A549 (cell line): ENCODE results near the gene PRC1. TPM values are rescaled to one million over a fixed set of nuclear protein-coding genes. Genes with fewer than 3 reads are reported as not detected.

Experiments used
- ATAC-seq, 2 experiments: fragments of 200-7000 bp in 1 of 2; fragments of >200 bp in 1 of 2; cut with Nextera tagmentation in 1 of 2; cut with Tn5 transposase in 1 of 2; 3 replicates each; pipeline versions ENCODE4 v1.8.0 to v1.9.1; 2018 to 2020; ENCODE audit warnings: mild to moderate bottlenecking in 1 of 2, moderate library complexity in 1 of 2
- CTCF ChIA-PET: fragments of 300-600 bp; sonication (Branson Sonifier 250); formaldehyde crosslinking; extraction: SDS; loops from one replicate; lab custom pipeline; 2021; ENCODE audit warnings: antibody characterized with exemption, inconsistent platforms; lab: Yijun Ruan, JAX
- POLR2A ChIA-PET: fragments of 350-600 bp; formaldehyde crosslinking; extraction: SDS; loops from one replicate; lab custom pipeline; 2021; ENCODE audit warnings: antibody characterized with exemption, inconsistent platforms; lab: Yijun Ruan, JAX
- DNase-seq, 2 experiments: peaks; one replicate each; pipeline versions ENCODE4 v3.0.0 to v3.0.0-alpha.2; 2011 to 2016; ENCODE audit warnings: low read depth in 1 of 2, low spot score in 1 of 2
- FAIRE-seq: peaks from 2 replicates; lab custom pipeline; 2011; peaks lifted over from hg19 to GRCh38; lab: Jason Lieb, UNC
- H3K27ac ChIP-seq, 2 experiments: fragments of >200 bp; sonication (Bioruptor Twin); formaldehyde crosslinking; 3 replicates each; pipeline ENCODE4 v1.5.1; 2016 to 2017
- H3K4me1 ChIP-seq: fragments of >200 bp; sonication (Bioruptor Twin); formaldehyde crosslinking; 3 replicates; pipeline ENCODE4 v1.6.1; 2016
- H3K4me2 ChIP-seq: fragments of >200 bp; sonication (Bioruptor Twin); formaldehyde crosslinking; 3 replicates; pipeline ENCODE4 v1.6.1; 2016
- H3K4me3 ChIP-seq: fragments of >200 bp; sonication (Bioruptor Twin); formaldehyde crosslinking; 3 replicates; pipeline ENCODE4 v1.5.1; 2016
- H3K9me3 ChIP-seq: fragments of >200 bp; sonication (Bioruptor Twin); formaldehyde crosslinking; 3 replicates; pipeline ENCODE4 v1.6.1; 2016
- BHLHE40 ChIP-seq: IDR thresholded peaks from 2 replicates; pipeline ENCODE4 v1.6.1; 2012; ENCODE audit warnings: low read depth, low read length, inconsistent platforms
- CBX2 ChIP-seq: fragments of 200-600 bp; sonication (generic); IDR thresholded peaks from 2 replicates; pipeline ENCODE4 v1.6.1; 2016; ENCODE audit warnings: low read depth, mild to moderate bottlenecking, borderline replicate concordance
- CBX8 ChIP-seq: fragments of 200-600 bp; sonication (generic); IDR thresholded peaks from 2 replicates; pipeline ENCODE4 v1.6.1; 2016
- CHD4 ChIP-seq: fragments of 200-600 bp; sonication (generic); IDR thresholded peaks from 2 replicates; pipeline ENCODE4 v1.6.1; 2016; ENCODE audit warnings: antibody characterized with exemption, mild to moderate bottlenecking, borderline replicate concordance
- EHF ChIP-seq: fragments of 250-450 bp; sonication (Bioruptor Pico); IDR thresholded peaks from 2 replicates; pipeline ENCODE4 v1.5.0; 2020; ENCODE audit warnings: mild to moderate bottlenecking
- EHMT2 ChIP-seq: fragments of 200-600 bp; sonication (generic); IDR thresholded peaks from 2 replicates; pipeline ENCODE4 v1.6.1; 2016; ENCODE audit warnings: antibody characterized with exemption, low read depth, mild to moderate bottlenecking, moderate library complexity
- EP300 ChIP-seq, 2 experiments: fragments of >200 bp; sonication (Bioruptor Twin); formaldehyde crosslinking; IDR thresholded peaks; 2 replicates in 1 of 2; 3 replicates in 1 of 2; pipeline ENCODE4 v1.6.1; 2016 to 2017
- FOSB ChIP-seq: fragments of 250-450 bp; sonication (Bioruptor Pico); IDR thresholded peaks from 2 replicates; pipeline ENCODE4 v1.5.0; 2020; ENCODE audit warnings: mild to moderate bottlenecking, moderate library complexity
- FOSL2 ChIP-seq, 2 experiments: fragments of 450-650 bp in 1 of 2; fragments of >200 bp in 1 of 2; sonication (Bioruptor Twin) in 1 of 2; formaldehyde crosslinking; IDR thresholded peaks; 2 replicates each; pipeline versions ENCODE4 v1.5.0 to v1.6.1; 2016 to 2020; ENCODE audit warnings: mild to moderate bottlenecking in 1 of 2, moderate library complexity in 1 of 2
- HOXA7 ChIP-seq: fragments of 250-450 bp; sonication (Bioruptor Pico); IDR thresholded peaks from 2 replicates; pipeline ENCODE4 v1.5.0; 2020; ENCODE audit warnings: mild to moderate bottlenecking, moderate library complexity
- HOXB5 ChIP-seq: fragments of 250-450 bp; sonication (Bioruptor Pico); IDR thresholded peaks from 2 replicates; pipeline ENCODE4 v1.5.0; 2020; ENCODE audit warnings: mild to moderate bottlenecking, moderate library complexity
- JUNB ChIP-seq: fragments of >200 bp; sonication (Bioruptor Twin); formaldehyde crosslinking; IDR thresholded peaks from 2 replicates; pipeline ENCODE4 v1.6.1; 2016
- NFE2L2 ChIP-seq: fragments of 150-350 bp; conservative IDR thresholded peaks from 2 replicates; pipeline ENCODE4 v1.6.1; 2014; ENCODE audit warnings: low read length
- NPAS2 ChIP-seq: fragments of 250-450 bp; sonication (Bioruptor Pico); IDR thresholded peaks from 2 replicates; pipeline ENCODE4 v1.8.0; 2022; ENCODE audit warnings: mild to moderate bottlenecking, moderate library complexity, borderline replicate concordance
- NR3C1 ChIP-seq: fragments of >200 bp; sonication (Bioruptor Twin); formaldehyde crosslinking; IDR thresholded peaks from 3 replicates; pipeline ENCODE4 v1.6.1; 2017
- POLR2A ChIP-seq: IDR thresholded peaks from 2 replicates; pipeline ENCODE4 v1.6.1; 2012; ENCODE audit warnings: mild to moderate bottlenecking, low read length
- RAD21 ChIP-seq, 2 experiments: fragments of >200 bp in 1 of 2; sonication (Bioruptor Twin) in 1 of 2; formaldehyde crosslinking in 1 of 2; IDR thresholded peaks in 1 of 2; conservative IDR thresholded peaks in 1 of 2; 2 replicates in 1 of 2; 3 replicates in 1 of 2; pipeline ENCODE4 v1.6.1; 2012 to 2018; ENCODE audit warnings: inconsistent platforms in 1 of 2
- RARB ChIP-seq: fragments of 250-450 bp; sonication (Bioruptor Pico); IDR thresholded peaks from 2 replicates; pipeline ENCODE4 v1.8.0; 2021; ENCODE audit warnings: mild to moderate bottlenecking, moderate library complexity
- RCOR1 ChIP-seq: fragments of 150-350 bp; IDR thresholded peaks from 2 replicates; pipeline ENCODE4 v1.6.1; 2014; ENCODE audit warnings: antibody characterized with exemption, low read length, low read depth
- RFX5 ChIP-seq: fragments of 450-650 bp; IDR thresholded peaks from 2 replicates; pipeline ENCODE4 v1.7.1; 2014; ENCODE audit warnings: antibody characterized with exemption, mild to moderate bottlenecking, moderate library complexity
- SMC3 ChIP-seq: fragments of >200 bp; sonication (Bioruptor Twin); formaldehyde crosslinking; IDR thresholded peaks from 3 replicates; pipeline ENCODE4 v1.6.1; 2018; ENCODE audit warnings: inconsistent platforms
- SREBF2 ChIP-seq: fragments of 450-650 bp; IDR thresholded peaks from 2 replicates; pipeline ENCODE4 v1.6.1; 2014; ENCODE audit warnings: mild to moderate bottlenecking, moderate library complexity
- TP53 ChIP-seq: fragments of 250-450 bp; sonication (Bioruptor Pico); IDR thresholded peaks from 2 replicates; pipeline ENCODE4 v1.5.0; 2021; ENCODE audit warnings: mild to moderate bottlenecking, moderate library complexity
- ZC3H11A ChIP-seq: fragments of 450-650 bp; IDR thresholded peaks from 2 replicates; pipeline ENCODE4 v1.6.1; 2014; ENCODE audit warnings: antibody characterized with exemption, mild to moderate bottlenecking
- ZFP36 ChIP-seq: fragments of 450-650 bp; IDR thresholded peaks from 2 replicates; pipeline ENCODE4 v1.6.1; 2014; ENCODE audit warnings: borderline replicate concordance; ENCODE audit not compliant: partially characterized antibody
- ZNF302 ChIP-seq: fragments of 250-450 bp; sonication (Bioruptor Pico); IDR thresholded peaks from 2 replicates; pipeline ENCODE4 v1.9.0; 2021; ENCODE audit warnings: inconsistent platforms, mild to moderate bottlenecking, moderate library complexity
- ZSCAN20 ChIP-seq: fragments of 250-450 bp; sonication (Bioruptor Pico); IDR thresholded peaks from 2 replicates; pipeline ENCODE4 v1.8.0; 2022; ENCODE audit warnings: mild to moderate bottlenecking, moderate library complexity
- WGBS: methylation state at CpG from one replicate; pipeline ENCODE4 v1.1.6; 2017; ENCODE audit errors: missing lambda C conversion rate; 5-methylcytosine and 5-hydroxymethylcytosine counted together
- polyA plus RNA-seq, 4 experiments: library from polyadenylated mRNA; depleted of rRNA in 3 of 4; stranded (reverse); fragments of >200 nt; fragmentation: RNase III in 1 of 4; extraction: RNeasy Plus Mini Kit Qiagen cat#74134 plus additional on column Dnase treatment in 1 of 4; gene quantifications; 2 replicates in 3 of 4; 3 replicates in 1 of 4; pipeline ENCODE4 v1.2.3, GENCODE V29; 2011 to 2017
- TF ChIP-seq, protein P1 (sequence below): IDR thresholded peaks from 2 replicates; pipeline ENCODE4 v1.6.1; 2012
- TF ChIP-seq, protein P2 (sequence below): IDR thresholded peaks from 2 replicates; pipeline ENCODE4 v1.6.1; 2012
- TF ChIP-seq, protein P3 (sequence below): IDR thresholded peaks from 2 replicates; pipeline ENCODE4 v1.6.1; 2012; ENCODE audit warnings: low read depth, borderline replicate concordance
- TF ChIP-seq, protein P4 (sequence below): fragments of >200 bp; sonication (Bioruptor Twin); formaldehyde crosslinking; IDR thresholded peaks from 2 replicates; pipeline ENCODE4 v1.6.1; 2016
- TF ChIP-seq, protein P5 (sequence below): fragments of 150-350 bp; IDR thresholded peaks from 2 replicates; pipeline ENCODE4 v1.6.1; 2014; ENCODE audit warnings: low read depth, mild to moderate bottlenecking, low read length
- TF ChIP-seq, protein P6 (sequence below): fragments of 450-650 bp; IDR thresholded peaks from 2 replicates; pipeline ENCODE4 v1.6.1; 2014; ENCODE audit warnings: antibody characterized with exemption

PRC1 gene
- polyA plus RNA-seq, 2 of the 4 experiments (the other 2 are of a cell fraction), result 303 to 426 TPM

DNA sequence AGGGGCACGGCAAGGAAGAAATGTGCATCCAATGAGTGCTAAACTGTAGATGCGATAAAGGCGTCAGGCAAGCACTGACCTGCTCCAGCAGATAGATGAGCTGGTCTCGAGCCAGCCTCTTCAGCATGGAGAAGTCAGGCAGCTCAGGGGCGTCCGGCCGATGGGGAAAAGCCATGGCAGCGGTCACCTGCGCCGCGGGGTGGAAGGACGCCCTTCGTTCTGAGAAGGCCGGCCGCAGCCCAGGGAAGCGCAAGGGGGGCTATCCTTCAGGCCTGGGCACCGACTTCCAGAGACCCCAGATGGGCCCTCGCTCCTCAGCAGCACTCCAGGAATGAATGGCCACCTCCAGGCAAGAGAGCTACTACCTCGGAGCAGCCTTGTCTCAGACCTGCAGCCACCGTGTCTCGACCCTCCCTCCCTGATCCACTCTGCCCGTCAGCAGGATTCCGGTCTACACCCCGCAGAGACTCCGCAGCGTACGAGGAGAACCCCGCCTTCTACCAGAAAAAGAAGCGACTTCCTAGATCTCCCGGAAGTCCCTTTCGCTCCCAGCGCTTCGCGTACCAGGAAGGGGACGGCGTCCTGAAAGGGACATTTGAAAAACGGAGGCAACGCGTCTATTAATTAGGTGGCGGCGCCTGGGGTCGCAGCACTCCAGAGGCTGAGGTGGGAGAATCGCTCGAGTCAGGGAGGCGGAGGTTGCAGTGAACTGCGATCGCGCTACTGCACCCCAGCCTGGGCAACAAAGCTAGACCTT lies 27.9 kb upstream of the PRC1 start, which contains the start of gene VPS33B (continued):
- TF ChIP-seq CBX2, result no peak
- no peak for TF ChIP-seq RCOR1
- TF ChIP-seq, protein P1, sequence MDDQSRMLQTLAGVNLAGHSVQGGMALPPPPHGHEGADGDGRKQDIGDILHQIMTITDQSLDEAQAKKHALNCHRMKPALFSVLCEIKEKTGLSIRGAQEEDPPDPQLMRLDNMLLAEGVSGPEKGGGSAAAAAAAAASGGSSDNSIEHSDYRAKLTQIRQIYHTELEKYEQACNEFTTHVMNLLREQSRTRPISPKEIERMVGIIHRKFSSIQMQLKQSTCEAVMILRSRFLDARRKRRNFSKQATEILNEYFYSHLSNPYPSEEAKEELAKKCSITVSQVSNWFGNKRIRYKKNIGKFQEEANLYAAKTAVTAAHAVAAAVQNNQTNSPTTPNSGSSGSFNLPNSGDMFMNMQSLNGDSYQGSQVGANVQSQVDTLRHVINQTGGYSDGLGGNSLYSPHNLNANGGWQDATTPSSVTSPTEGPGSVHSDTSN, result peak; percentile 60
- TF ChIP-seq ZC3H11A, result no peak
- no peak for TF ChIP-seq ZSCAN20
- TF ChIP-seq RAD21 (conservative IDR thresholded peaks at IDR 0.05 in 1 of 2, IDR thresholded peaks at IDR 0.05 in 1 of 2), result no peak
- TF ChIP-seq NFE2L2, result no peak
- no peak for TF ChIP-seq HOXA7 (CRISPR knock-in tag)
- no peak for TF ChIP-seq FOSL2 (IDR thresholded peaks at IDR 0.05)
- no peak for TF ChIP-seq FOSL2 (CRISPR knock-in tag; IDR thresholded peaks at IDR 0.05)
- TF ChIP-seq CHD4, result no peak
- TF ChIP-seq HOXB5, result 0 out of 2 replicates have a peak, but pooled peaks have one; percentile 62
- TF ChIP-seq, protein P2, sequence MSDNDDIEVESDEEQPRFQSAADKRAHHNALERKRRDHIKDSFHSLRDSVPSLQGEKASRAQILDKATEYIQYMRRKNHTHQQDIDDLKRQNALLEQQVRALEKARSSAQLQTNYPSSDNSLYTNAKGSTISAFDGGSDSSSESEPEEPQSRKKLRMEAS, result peak; percentile 84
- TF ChIP-seq BHLHE40, result no peak
- TF ChIP-seq FOSB (CRISPR knock-in tag), result no peak
- TF ChIP-seq CBX8, result no peak
- TF ChIP-seq, protein P3, sequence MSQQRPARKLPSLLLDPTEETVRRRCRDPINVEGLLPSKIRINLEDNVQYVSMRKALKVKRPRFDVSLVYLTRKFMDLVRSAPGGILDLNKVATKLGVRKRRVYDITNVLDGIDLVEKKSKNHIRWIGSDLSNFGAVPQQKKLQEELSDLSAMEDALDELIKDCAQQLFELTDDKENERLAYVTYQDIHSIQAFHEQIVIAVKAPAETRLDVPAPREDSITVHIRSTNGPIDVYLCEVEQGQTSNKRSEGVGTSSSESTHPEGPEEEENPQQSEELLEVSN, result peak; percentile 78; the same call in 1 of the 2 replicates
- TF ChIP-seq, protein P4, sequence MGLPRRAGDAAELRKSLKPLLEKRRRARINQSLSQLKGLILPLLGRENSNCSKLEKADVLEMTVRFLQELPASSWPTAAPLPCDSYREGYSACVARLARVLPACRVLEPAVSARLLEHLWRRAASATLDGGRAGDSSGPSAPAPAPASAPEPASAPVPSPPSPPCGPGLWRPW, result no peak
- TF ChIP-seq NR3C1, result no peak
- TF ChIP-seq EHMT2, result no peak
- no peak for TF ChIP-seq JUNB
- no peak for TF ChIP-seq ZFP36

DNA sequence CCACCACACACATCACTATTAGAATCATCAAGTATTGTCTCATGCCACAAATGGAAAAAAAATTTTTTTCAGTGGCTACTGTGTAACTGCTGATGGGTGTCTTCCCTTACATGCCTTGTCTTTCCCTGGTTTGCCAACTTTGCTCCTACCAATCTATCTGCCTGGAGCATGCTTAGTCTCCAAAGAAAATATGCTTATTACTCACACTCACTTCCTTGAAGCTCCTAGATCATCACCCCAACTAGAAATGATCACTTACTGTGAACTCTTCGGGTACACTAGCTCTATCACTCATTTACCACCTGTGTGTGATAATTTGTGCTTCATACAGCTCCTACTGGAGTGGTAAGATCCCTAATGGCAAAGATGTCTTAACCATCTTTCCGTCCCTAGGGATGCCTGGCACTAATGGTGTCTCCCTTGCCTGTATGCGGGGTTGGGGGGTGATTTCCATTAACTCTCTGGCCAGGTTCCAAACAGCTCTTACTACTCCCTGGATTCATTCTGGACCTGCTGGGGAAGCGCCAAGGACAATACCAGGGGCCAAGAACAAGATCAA lies 27.3 kb upstream of the PRC1 start:
- CTCF ChIA-PET, result interaction anchor here (0.7 to 3.8 kb wide), 11 partner anchors 10 to 252 kb away, joined by 3 to 26 read pairs (median 4); partner anchors contain the start of gene HDDC3
- 3% methylated on average over 4 of the region's 4 CpGs for WGBS
- Histone ChIP-seq H3K4me2 (peak overlapping the region; percentile 97), H3K4me3 (peak overlapping the region; percentile 89), H3K9me3 (no peaks in the 10 kb centered on the region), H3K27ac (peak overlapping the region; percentile 88 to 91), H3K4me1 (peaks cover 16% of the 10 kb centered on the region)
- POLR2A ChIA-PET, result interaction anchor here (0.7 to 1.6 kb wide), 2 partner anchors 12 to 728 kb away, joined by 3 to 7 read pairs; no protein-coding TSS in a partner anchor
- DNase-seq (no peak), FAIRE-seq (no peak), ATAC-seq (peak; percentile 34 to 42; a peak in 4 of 6 replicates)
- TF ChIP-seq RARB (no peak), ZFP36 (no peak), NPAS2 (no peak), TP53 (no peak), NFE2L2 (no peak), EP300 (IDR thresholded peaks at IDR 0.05) (no peak), SMC3 (no peak), RFX5 (no peak), EHF (CRISPR knock-in tag) (no peak), FOSB (CRISPR knock-in tag) (no peak), ZNF302 (CRISPR knock-in tag) (no peak), POLR2A (no peak), SREBF2 (no peak)
- TF ChIP-seq, protein P5, sequence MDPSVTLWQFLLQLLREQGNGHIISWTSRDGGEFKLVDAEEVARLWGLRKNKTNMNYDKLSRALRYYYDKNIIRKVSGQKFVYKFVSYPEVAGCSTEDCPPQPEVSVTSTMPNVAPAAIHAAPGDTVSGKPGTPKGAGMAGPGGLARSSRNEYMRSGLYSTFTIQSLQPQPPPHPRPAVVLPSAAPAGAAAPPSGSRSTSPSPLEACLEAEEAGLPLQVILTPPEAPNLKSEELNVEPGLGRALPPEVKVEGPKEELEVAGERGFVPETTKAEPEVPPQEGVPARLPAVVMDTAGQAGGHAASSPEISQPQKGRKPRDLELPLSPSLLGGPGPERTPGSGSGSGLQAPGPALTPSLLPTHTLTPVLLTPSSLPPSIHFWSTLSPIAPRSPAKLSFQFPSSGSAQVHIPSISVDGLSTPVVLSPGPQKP, result no peak
- TF ChIP-seq, protein P3, result no peak
- TF ChIP-seq, protein P6, sequence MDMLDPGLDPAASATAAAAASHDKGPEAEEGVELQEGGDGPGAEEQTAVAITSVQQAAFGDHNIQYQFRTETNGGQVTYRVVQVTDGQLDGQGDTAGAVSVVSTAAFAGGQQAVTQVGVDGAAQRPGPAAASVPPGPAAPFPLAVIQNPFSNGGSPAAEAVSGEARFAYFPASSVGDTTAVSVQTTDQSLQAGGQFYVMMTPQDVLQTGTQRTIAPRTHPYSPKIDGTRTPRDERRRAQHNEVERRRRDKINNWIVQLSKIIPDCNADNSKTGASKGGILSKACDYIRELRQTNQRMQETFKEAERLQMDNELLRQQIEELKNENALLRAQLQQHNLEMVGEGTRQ, result no peak
